ENCODE results near the gene KCNMA1. TPM values are rescaled to one million over a fixed set of nuclear protein-coding genes. Genes with fewer than 3 reads are reported as not detected.
"Not testable (repeated sequence)": the region's sequence is repeated elsewhere in the genome, so short reads cannot be mapped to it uniquely, and the experiment has no call there.

KCNMA1 gene
- total RNA-seq, 8 experiments from 2014 or later, result 4.3 to 81.4 (median 17.3) TPM

- no peak for ATAC-seq (replicated peaks in 6 of 8)
- no peak overlapping the region for H3K4me3 ChIP-seq
- in situ Hi-C loops (cut with MboI; ENCODE audit: low pct_unique_long_range_greater_than_20kb in 2 of 9, low sequenced_read_pairs in 9 of 9, unreplicated experiment in 9 of 9), result no loop called here
- WGBS, 10 experiments, result 17 to 100% (median 80%) methylated on average over 1 to 2 of the region's 2 CpGs; no CpG with 5 or more reads in 2 of the 10 experiments
- peaks cover under 1 to 11% of the 10 kb centered on the region in 2 donors for H3K4me1 ChIP-seq (replicated peaks in 1 of 2)
- H3K27ac ChIP-seq, result no peak overlapping the region
Observed at GRCh38 chr10:77348751-77349150, 288.9 kb downstream of the KCNMA1 start.

GRCh38 chr10:77348082-77348481, 289.5 kb downstream of the KCNMA1 start:
- H3K4me3 ChIP-seq, result no peak overlapping the region
- WGBS, 10 experiments, result 60 to 89% (median 85%) methylated on average over 1 to 5 of the region's 6 CpGs; no CpG with 5 or more reads in 4 of the 10 experiments
- no peak for ATAC-seq (replicated peaks in 6 of 8)
- in situ Hi-C loops (cut with MboI; ENCODE audit: low pct_unique_long_range_greater_than_20kb in 2 of 9, low sequenced_read_pairs in 9 of 9, unreplicated experiment in 9 of 9), result no loop called here
- H3K27ac ChIP-seq, result no peak overlapping the region
- peaks cover 5 to 11% of the 10 kb centered on the region in 2 donors for H3K4me1 ChIP-seq (replicated peaks in 1 of 2)

GRCh38 chr10:77347052-77347451, 290.6 kb downstream of the KCNMA1 start:
- 0 to 80% (median 38%) methylated on average over 1 to 2 of the region's 2 CpGs; no CpG with 5 or more reads in 4 of the 10 experiments for WGBS, 10 experiments
- Histone ChIP-seq H3K4me1 (replicated peaks in 1 of 2) (peaks cover 5 to 11% of the 10 kb centered on the region in 2 donors), H3K27ac (no peak overlapping the region), H3K4me3 (no peak overlapping the region)
- in situ Hi-C loops (cut with MboI; ENCODE audit: low pct_unique_long_range_greater_than_20kb in 2 of 9, low sequenced_read_pairs in 9 of 9, unreplicated experiment in 9 of 9), result no loop called here
- peak in 2 of 8 experiments; percentile 66 to 71 for ATAC-seq (replicated peaks in 6 of 8)

- peaks cover 0 to 5% of the 10 kb centered on the region in 2 donors for H3K4me1 ChIP-seq (replicated peaks in 1 of 2)
- ATAC-seq (replicated peaks in 6 of 8), result no peak
- in situ Hi-C loops (cut with MboI; ENCODE audit: low pct_unique_long_range_greater_than_20kb in 2 of 9, low sequenced_read_pairs in 9 of 9, unreplicated experiment in 9 of 9), result no loop called here
- WGBS, 10 experiments, result 69 to 100% (median 84%) methylated on average over 1 to 3 of the region's 3 CpGs; no CpG with 5 or more reads in 2 of the 10 experiments
- no peak overlapping the region for H3K4me3 ChIP-seq
- H3K27ac ChIP-seq, result no peak overlapping the region
Observed at GRCh38 chr10:77341055-77341454, 296.6 kb downstream of the KCNMA1 start.

GRCh38 chr10:77339872-77340271, 297.7 kb downstream of the KCNMA1 start:
- H3K4me3 ChIP-seq; ATAC-seq (replicated peaks in 6 of 8); H3K4me1 ChIP-seq (replicated peaks in 1 of 2); in situ Hi-C loops (cut with MboI; ENCODE audit: low pct_unique_long_range_greater_than_20kb in 2 of 9, low sequenced_read_pairs in 9 of 9, unreplicated experiment in 9 of 9); H3K27ac ChIP-seq: not testable (repeated sequence)

GRCh38 chr10:77339166-77339565, 298.4 kb downstream of the KCNMA1 start:
- in situ Hi-C loops (cut with MboI; ENCODE audit: low pct_unique_long_range_greater_than_20kb in 2 of 9, low sequenced_read_pairs in 9 of 9, unreplicated experiment in 9 of 9), result no loop called here
- H3K27ac ChIP-seq, result no peak overlapping the region
- 43 to 100% (median 63%) methylated on average over 1 of the region's 1 CpG; no CpG with 5 or more reads in 4 of the 10 experiments for WGBS, 10 experiments
- H3K4me1 ChIP-seq (replicated peaks in 1 of 2), result peaks cover 0 to 5% of the 10 kb centered on the region in 2 donors
- ATAC-seq (replicated peaks in 6 of 8), result no peak
- no peak overlapping the region for H3K4me3 ChIP-seq

GRCh38 chr10:77338143-77338542, 299.5 kb downstream of the KCNMA1 start:
- WGBS, 10 experiments, result 71 to 100% (median 97%) methylated on average over 1 to 3 of the region's 4 CpGs; no CpG with 5 or more reads in 4 of the 10 experiments
- H3K4me1 ChIP-seq (replicated peaks in 1 of 2), result no peaks in the 10 kb centered on the region
- no peak for ATAC-seq (replicated peaks in 6 of 8)
- H3K27ac ChIP-seq, result no peak overlapping the region
- in situ Hi-C loops (cut with MboI; ENCODE audit: low pct_unique_long_range_greater_than_20kb in 2 of 9, low sequenced_read_pairs in 9 of 9, unreplicated experiment in 9 of 9), result no loop called here
- H3K4me3 ChIP-seq, result no peak overlapping the region

GRCh38 chr10:77334501-77334900, 303.1 kb downstream of the KCNMA1 start:
- no peak for ATAC-seq (replicated peaks in 6 of 8)
- Histone ChIP-seq H3K4me1 (replicated peaks in 1 of 2) (peaks cover 10 to 25% of the 10 kb centered on the region in 2 donors), H3K27ac (no peak overlapping the region), H3K4me3 (no peak overlapping the region)
- in situ Hi-C loops (cut with MboI; ENCODE audit: low pct_unique_long_range_greater_than_20kb in 2 of 9, low sequenced_read_pairs in 9 of 9, unreplicated experiment in 9 of 9), result no loop called here
- 63 to 100% (median 86%) methylated on average over 1 to 2 of the region's 2 CpGs; no CpG with 5 or more reads in 2 of the 10 experiments for WGBS, 10 experiments

GRCh38 chr10:77333610-77334340, 303.8 kb downstream of the KCNMA1 start:
- Histone ChIP-seq H3K27ac (no peak overlapping the region), H3K4me3 (no peak overlapping the region), H3K4me1 (replicated peaks in 1 of 2) (peaks cover 10 to 25% of the 10 kb centered on the region in 2 donors)
- 59 to 100% (median 88%) methylated on average over 1 to 8 of the region's 8 CpGs; no CpG with 5 or more reads in 1 of the 10 experiments for WGBS, 10 experiments
- in situ Hi-C loops (cut with MboI; ENCODE audit: low pct_unique_long_range_greater_than_20kb in 2 of 9, low sequenced_read_pairs in 9 of 9, unreplicated experiment in 9 of 9), result no loop called here
- ATAC-seq (replicated peaks in 6 of 8), result peak in 1 of 8 experiments; percentile 41

- Histone ChIP-seq H3K27ac (no peak overlapping the region), H3K4me3 (no peak overlapping the region), H3K4me1 (replicated peaks in 1 of 2) (peaks cover 10 to 25% of the 10 kb centered on the region in 2 donors)
- in situ Hi-C loops (cut with MboI; ENCODE audit: low pct_unique_long_range_greater_than_20kb in 2 of 9, low sequenced_read_pairs in 9 of 9, unreplicated experiment in 9 of 9), result no loop called here
- ATAC-seq (replicated peaks in 6 of 8), result peak in 5 of 8 experiments; percentile 67 to 94 (median 90)
Observed at GRCh38 chr10:77332256-77332655, 305.4 kb downstream of the KCNMA1 start.

GRCh38 chr10:77328272-77328816, 309.3 kb downstream of the KCNMA1 start:
- H3K4me1 ChIP-seq (replicated peaks in 1 of 2), result peaks cover 13 to 34% of the 10 kb centered on the region in 2 donors
- H3K27ac ChIP-seq, result no peak overlapping the region
- no peak overlapping the region for H3K4me3 ChIP-seq
- 47 to 100% (median 68%) methylated on average over 1 to 6 of the region's 6 CpGs for WGBS, 10 experiments
- no peak for ATAC-seq (replicated peaks in 6 of 8)
- in situ Hi-C loops (cut with MboI; ENCODE audit: low pct_unique_long_range_greater_than_20kb in 2 of 9, low sequenced_read_pairs in 9 of 9, unreplicated experiment in 9 of 9), result no loop called here

- H3K27ac ChIP-seq, result no peak overlapping the region
- in situ Hi-C loops (cut with MboI; ENCODE audit: low pct_unique_long_range_greater_than_20kb in 2 of 9, low sequenced_read_pairs in 9 of 9, unreplicated experiment in 9 of 9), result no loop called here
- no peak overlapping the region for H3K4me3 ChIP-seq
- peak in 2 of 8 experiments; percentile 57 to 62 for ATAC-seq (replicated peaks in 6 of 8)
- peaks cover 3 to 15% of the 10 kb centered on the region in 2 donors for H3K4me1 ChIP-seq (replicated peaks in 1 of 2)
- WGBS, 10 experiments, result 33 to 100% (median 82%) methylated on average over 1 to 3 of the region's 4 CpGs; no CpG with 5 or more reads in 5 of the 10 experiments
Observed at GRCh38 chr10:77325233-77325537, 312.4 kb downstream of the KCNMA1 start.

- 26 to 86% (median 61%) methylated on average over 2 to 3 of the region's 3 CpGs for WGBS, 10 experiments
- in situ Hi-C loops (cut with MboI; ENCODE audit: low pct_unique_long_range_greater_than_20kb in 2 of 9, low sequenced_read_pairs in 9 of 9, unreplicated experiment in 9 of 9), result no loop called here
- Histone ChIP-seq H3K4me1 (replicated peaks in 1 of 2) (peaks cover 3 to 15% of the 10 kb centered on the region in 2 donors), H3K4me3 (no peak overlapping the region), H3K27ac (no peak overlapping the region)
- ATAC-seq (replicated peaks in 6 of 8), result no peak
Observed at GRCh38 chr10:77321838-77322237, 315.8 kb downstream of the KCNMA1 start.
